ENCODE results near the gene CDKAL1. TPM values are rescaled to one million over a fixed set of nuclear protein-coding genes. Genes with fewer than 3 reads are reported as not detected.

Gene CDKAL1
- total and polyA plus RNA-seq, 10 of the 15 experiments (the other 5 are each of a cell fraction or from before 2014, with no cell fraction given) = 10.7 to 26.9 (median 17.3) TPM

- FAIRE-seq (no peak), DNase-seq (ENCODE audit: low read depth, low spot score) (no peak), ATAC-seq (no peak)
- Histone ChIP-seq H3K4me1 (ENCODE audit: control insufficient read depth, insufficient read depth, low read length) (no peaks in the 10 kb centered on the region), H3K36me3 (ENCODE audit: control insufficient read depth in 2 of 2, insufficient read depth in 2 of 2, low read length in 1 of 2) (no peaks in the 10 kb centered on the region), H3K9me3 (replicated peaks; ENCODE audit: control insufficient read depth, insufficient read depth, low read length) (no peaks in the 10 kb centered on the region), H3K4me2 (ENCODE audit: control insufficient read depth, insufficient read depth) (no peak overlapping the region), H3K4me3 (no peak overlapping the region), H4K20me1 (ENCODE audit: control insufficient read depth, insufficient read depth) (no peaks in the 10 kb centered on the region), H3K27me3 (replicated peaks in 1 of 2; ENCODE audit: control insufficient read depth in 2 of 2, insufficient read depth in 2 of 2, low read length in 1 of 2) (no peaks in the 10 kb centered on the region), H3K9ac (ENCODE audit: control insufficient read depth, insufficient read depth, low read length) (no peak overlapping the region), H3K27ac (ENCODE audit: control insufficient read depth, insufficient read depth) (no peak overlapping the region), H3K79me2 (ENCODE audit: control insufficient read depth, insufficient read depth, low read length) (no peaks in the 10 kb centered on the region), H2AFZ (ENCODE audit: control insufficient read depth, low read depth, low read length) (no peak overlapping the region)
- no peak for TF ChIP-seq SMC3 (IDR thresholded peaks at IDR 0.05; ENCODE audit: borderline replicate concordance, low read length)
- TF ChIP-seq NFYA (IDR thresholded peaks at IDR 0.05; ENCODE audit: borderline replicate concordance, low read depth, low read length) = no peak
- TF ChIP-seq RAD51 (IDR thresholded peaks at IDR 0.05) = no peak
- TF ChIP-seq TCF7 (IDR thresholded peaks at IDR 0.05; ENCODE audit: borderline replicate concordance) = no peak
- no peak for TF ChIP-seq NFXL1 (IDR thresholded peaks at IDR 0.05; ENCODE audit: borderline replicate concordance)
- no peak for TF ChIP-seq FOXM1 (IDR thresholded peaks at IDR 0.05; ENCODE audit: low read depth, low read length)
- TF ChIP-seq RFX5 (IDR thresholded peaks at IDR 0.05; ENCODE audit: low read depth, low read length) = no peak
- TF ChIP-seq RUNX3 (IDR thresholded peaks at IDR 0.05; ENCODE audit: low read length) = no peak
- TF ChIP-seq ESRRA (IDR thresholded peaks at IDR 0.05; ENCODE audit: low read length) = no peak
- no peak for TF ChIP-seq YBX1 (IDR thresholded peaks at IDR 0.05)
- no peak for TF ChIP-seq ZNF622 (IDR thresholded peaks at IDR 0.05)
- no peak for TF ChIP-seq JUNB (IDR thresholded peaks at IDR 0.05)
- TF ChIP-seq ELK1 (IDR thresholded peaks at IDR 0.05; ENCODE audit: low read depth, low read length) = no peak
- TF ChIP-seq PAX8 (IDR thresholded peaks at IDR 0.05) = no peak
- no peak for TF ChIP-seq CREM (IDR thresholded peaks at IDR 0.05; ENCODE audit: low read depth)
- TF ChIP-seq SUPT20H (IDR thresholded peaks at IDR 0.05; ENCODE audit: borderline replicate concordance, control insufficient read depth, low read depth, low read length) = no peak
- no peak for TF ChIP-seq BRCA1 (IDR thresholded peaks at IDR 0.05; ENCODE audit: low read depth, low read length)
- TF ChIP-seq PBX3 (IDR thresholded peaks at IDR 0.05; ENCODE audit: insufficient replicate concordance, low read depth, low read length) = no peak
- no peak for TF ChIP-seq BCLAF1 (IDR thresholded peaks at IDR 0.05)
- TF ChIP-seq HSF1 (IDR thresholded peaks at IDR 0.05; ENCODE audit: low read depth, low read length) = no peak
- CTCF ChIA-PET = interaction anchor here (1.4 kb wide), 1 partner anchor 718 kb away, joined by 4 read pairs; no protein-coding TSS in a partner anchor
- intact Hi-C loops (cut with micrococcal nuclease; ENCODE audit: unreplicated experiment) = loop anchor here (10.0 kb wide), 1 partner anchor 314 kb away; no protein-coding TSS in a partner anchor
- BruUV-seq (replicated peaks) = no TSS peak
- WGBS (ENCODE audit: insufficient coverage, insufficient replicate concordance, low lambda C conversion rate, missing lambda C conversion rate) = 88% methylated on average over 1 of the region's 1 CpG
- SMC1A ChIA-PET (ENCODE audit: uncharacterized antibody, unreplicated experiment) = interaction anchor here (0.9 to 1.0 kb wide), 2 partner anchors 12 to 723 kb away, joined by 3 to 4 read pairs; partner anchors contain the start of gene SOX4
- POLR2A ChIA-PET = no interaction called here
- in situ Hi-C loops (cut with MboI) = loop anchor here (10.0 kb wide), 1 partner anchor 714 kb away; no protein-coding TSS in a partner anchor
- RAD21 ChIA-PET (ENCODE audit: unreplicated experiment) = no interaction called here
Measured at GRCh38 chr6:20870493-20870892, 336.2 kb downstream of the CDKAL1 start.
